PC-3 (cell line): ENCODE results near the gene CAPN13.

Experiments used
- EZH2 ChIP-seq: fragments of 300-600 bp; sonication (generic); IDR thresholded peaks from one replicate; pipeline ENCODE4 v1.6.1; 2017; ENCODE audit warnings: antibody characterized with exemption, mild to moderate bottlenecking, low read length; ENCODE audit not compliant: unreplicated experiment
- EZH2phosphoT487 ChIP-seq: fragments of 300-600 bp; sonication (generic); IDR thresholded peaks from 2 replicates; pipeline ENCODE4 v1.6.1; 2018; ENCODE audit warnings: mild to moderate bottlenecking, antibody characterized with exemption, low read length, borderline replicate concordance
- TF ChIP-seq, protein P1 (sequence below): fragments of 300-600 bp; sonication (generic); conservative IDR thresholded peaks from 2 replicates; pipeline ENCODE4 v1.5.1; 2017; ENCODE audit warnings: antibody characterized with exemption, low read depth, mild to moderate bottlenecking, low read length

- TF ChIP-seq, protein P1, sequence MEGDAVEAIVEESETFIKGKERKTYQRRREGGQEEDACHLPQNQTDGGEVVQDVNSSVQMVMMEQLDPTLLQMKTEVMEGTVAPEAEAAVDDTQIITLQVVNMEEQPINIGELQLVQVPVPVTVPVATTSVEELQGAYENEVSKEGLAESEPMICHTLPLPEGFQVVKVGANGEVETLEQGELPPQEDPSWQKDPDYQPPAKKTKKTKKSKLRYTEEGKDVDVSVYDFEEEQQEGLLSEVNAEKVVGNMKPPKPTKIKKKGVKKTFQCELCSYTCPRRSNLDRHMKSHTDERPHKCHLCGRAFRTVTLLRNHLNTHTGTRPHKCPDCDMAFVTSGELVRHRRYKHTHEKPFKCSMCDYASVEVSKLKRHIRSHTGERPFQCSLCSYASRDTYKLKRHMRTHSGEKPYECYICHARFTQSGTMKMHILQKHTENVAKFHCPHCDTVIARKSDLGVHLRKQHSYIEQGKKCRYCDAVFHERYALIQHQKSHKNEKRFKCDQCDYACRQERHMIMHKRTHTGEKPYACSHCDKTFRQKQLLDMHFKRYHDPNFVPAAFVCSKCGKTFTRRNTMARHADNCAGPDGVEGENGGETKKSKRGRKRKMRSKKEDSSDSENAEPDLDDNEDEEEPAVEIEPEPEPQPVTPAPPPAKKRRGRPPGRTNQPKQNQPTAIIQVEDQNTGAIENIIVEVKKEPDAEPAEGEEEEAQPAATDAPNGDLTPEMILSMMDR, result no peak
- TF ChIP-seq EZH2 (no peak), EZH2phosphoT487 (no peak)
These were observed 101.3 kb downstream of the CAPN13 start for GRCh38 chr2:30705711-30706533.
